GM19467 (cell line): Measurements from ENCODE around the gene EPB41L5.
"Not testable (repeated sequence)": the region's sequence is repeated elsewhere in the genome, so short reads cannot be mapped to it uniquely, and the experiment has no call there.

ENCODE experiments used
- ATAC-seq: cut with Tn5 transposase; IDR thresholded peaks from one replicate; pipeline ENCODE4 v1.9.1; 2021; ENCODE audit warnings: mild to moderate bottlenecking, moderate library complexity; ENCODE audit not compliant: unreplicated experiment

EPB41L5 gene

GRCh38 chr2:120012771-120013596 is at the start of gene EPB41L5:
Gene EPB41L5 (plus strand): TSS chr2:120013077. CDS start chr2:120019085, 6,008 bp downstream.
- ATAC-seq = peak; percentile 91

- no peak for ATAC-seq
Measured at GRCh38 chr2:119981896-119982295, 31.0 kb upstream of the EPB41L5 start.

GRCh38 chr2:119982506-119982905 is 30.4 kb upstream of the EPB41L5 start:
- no peak for ATAC-seq

- ATAC-seq = no peak
Measured at GRCh38 chr2:119983108-119983507, 29.8 kb upstream of the EPB41L5 start.

- no peak for ATAC-seq
Measured at GRCh38 chr2:119996148-119996547, 16.7 kb upstream of the EPB41L5 start.

GRCh38 chr2:119996896-119997891 is 15.7 kb upstream of the EPB41L5 start:
- ATAC-seq = not testable (repeated sequence)

GRCh38 chr2:120001471-120001870 is 11.4 kb upstream of the EPB41L5 start:
- ATAC-seq = no peak

GRCh38 chr2:120004254-120004653 is 8.6 kb upstream of the EPB41L5 start:
- no peak for ATAC-seq

- peak; percentile 96 for ATAC-seq
Measured at GRCh38 chr2:120005834-120006521, 6.9 kb upstream of the EPB41L5 start.

GRCh38 chr2:120007851-120008250 is 5.0 kb upstream of the EPB41L5 start:
- ATAC-seq = no peak

GRCh38 chr2:120012363-120012762 is 514 bp upstream of the EPB41L5 start:
- ATAC-seq = no peak

GRCh38 chr2:120013597-120014223 is 833 bp downstream of the EPB41L5 start:
- ATAC-seq = no peak

- no peak for ATAC-seq
Measured at GRCh38 chr2:120014226-120014980, 1.5 kb downstream of the EPB41L5 start.

- no peak for ATAC-seq
Measured at GRCh38 chr2:120016800-120017199, 3.9 kb downstream of the EPB41L5 start.

GRCh38 chr2:120017201-120017600 is 4.3 kb downstream of the EPB41L5 start:
- ATAC-seq = no peak

GRCh38 chr2:120018549-120018948 is 5.7 kb downstream of the EPB41L5 start:
- ATAC-seq = no peak

- no peak for ATAC-seq
Measured at GRCh38 chr2:120020554-120020953, 7.7 kb downstream of the EPB41L5 start.

GRCh38 chr2:120022505-120022904 is 9.6 kb downstream of the EPB41L5 start:
- ATAC-seq = not testable (repeated sequence)

- ATAC-seq = no peak
Measured at GRCh38 chr2:120026890-120027289, 14.0 kb downstream of the EPB41L5 start.

GRCh38 chr2:120028795-120029194 is 15.9 kb downstream of the EPB41L5 start:
- no peak for ATAC-seq
